ENCODE results near the gene THBS3.
A peak's percentile ranks its signal among the peaks of the same experiment; 100 is the strongest.
"Not testable (repeated sequence)": the region's sequence is repeated elsewhere in the genome, so short reads cannot be mapped to it uniquely, and the experiment has no call there.

The THBS3 gene

DNA sequence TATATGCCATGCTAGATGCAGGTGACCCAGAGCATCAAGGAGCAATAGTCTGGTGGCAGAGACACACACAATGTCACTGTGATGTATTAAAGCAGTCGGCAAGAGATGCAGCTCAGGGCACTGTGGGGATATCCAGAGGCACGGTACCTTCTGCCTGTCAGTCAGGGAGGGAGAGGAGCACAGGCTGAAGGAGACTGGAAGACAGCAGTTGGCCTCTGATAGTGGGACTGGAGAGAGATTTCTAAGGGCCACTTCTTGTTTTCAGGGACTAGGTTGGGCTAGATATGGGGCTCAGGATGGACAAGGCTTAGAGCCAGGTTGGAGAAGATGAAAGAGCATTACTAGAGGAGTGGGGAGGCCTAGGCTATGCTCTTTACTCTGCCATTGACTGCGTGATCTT, 23.6 kb upstream of the THBS3 start:
- H3K27me3 ChIP-seq (ENCODE audit: control insufficient read depth, insufficient read depth, low read length); H3K9ac ChIP-seq (ENCODE audit: low read length); H3K36me3 ChIP-seq (ENCODE audit: control insufficient read depth, insufficient read depth, low read length); H3K9me3 ChIP-seq (ENCODE audit: control insufficient read depth, low read length); H3K4me3 ChIP-seq (ENCODE audit: low read length): not testable (repeated sequence)
- peaks cover 13% of the 10 kb centered on the region for H3K4me1 ChIP-seq (ENCODE audit: control insufficient read depth, insufficient read depth, low read length)

GRCh38 chr1:155228096-155228427, 20.4 kb upstream of the THBS3 start:
- Histone ChIP-seq H3K27me3 (ENCODE audit: control insufficient read depth, insufficient read depth, low read length) (no peaks in the 10 kb centered on the region), H3K9ac (ENCODE audit: low read length) (peak overlapping the region; percentile 66), H3K4me1 (ENCODE audit: control insufficient read depth, insufficient read depth, low read length) (peaks cover 24% of the 10 kb centered on the region), H3K9me3 (ENCODE audit: control insufficient read depth, low read length) (no peaks in the 10 kb centered on the region), H3K36me3 (ENCODE audit: control insufficient read depth, insufficient read depth, low read length) (no peaks in the 10 kb centered on the region), H3K4me3 (ENCODE audit: low read length) (peak overlapping the region; percentile 43)

DNA sequence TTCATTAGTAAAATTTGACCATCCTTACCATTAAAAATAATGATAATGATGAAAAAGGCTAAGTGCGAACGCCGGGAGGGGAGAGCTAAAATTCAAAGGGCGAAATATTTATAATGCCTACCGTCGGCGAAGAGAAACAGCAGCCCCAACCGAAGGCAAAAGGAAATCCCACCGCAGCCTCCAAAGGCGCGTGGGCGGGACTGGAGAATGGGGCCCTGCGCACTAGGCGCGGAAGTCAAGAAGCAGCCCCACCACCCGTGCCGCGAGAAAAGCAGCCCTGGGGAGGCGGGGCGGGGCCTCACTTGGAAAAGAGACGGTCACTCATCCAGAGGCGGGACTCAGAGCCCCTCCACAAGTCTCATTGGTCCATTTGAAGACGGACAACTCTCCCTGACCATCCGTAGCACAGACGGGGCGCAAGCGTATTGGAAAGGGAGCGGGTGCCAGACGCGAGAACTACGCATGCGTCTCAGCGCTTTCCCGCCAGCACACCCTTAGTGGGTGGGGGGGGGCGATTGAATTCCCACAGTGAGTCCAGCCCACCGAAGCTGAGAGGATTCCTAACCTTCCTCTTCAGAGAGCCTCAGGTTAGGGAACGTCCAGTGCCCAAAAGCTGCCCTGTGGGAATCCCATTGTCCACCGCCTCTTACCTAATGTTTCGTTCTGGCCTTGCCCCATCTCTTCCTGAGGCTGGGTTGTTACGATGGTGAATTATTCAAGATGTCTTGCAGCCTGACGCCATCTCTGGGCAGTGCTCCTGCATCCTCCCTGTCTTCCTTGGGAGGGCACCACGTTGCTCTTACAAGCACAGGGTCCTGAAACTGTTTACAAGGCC, 19.8 kb upstream of the THBS3 start:
- H3K36me3 ChIP-seq (ENCODE audit: control insufficient read depth, insufficient read depth, low read length) = no peaks in the 10 kb centered on the region
- H3K9me3 ChIP-seq (ENCODE audit: control insufficient read depth, low read length) = no peaks in the 10 kb centered on the region
- H3K4me1 ChIP-seq (ENCODE audit: control insufficient read depth, insufficient read depth, low read length) = peaks cover 24% of the 10 kb centered on the region
- H3K4me3 ChIP-seq (ENCODE audit: low read length) = peak overlapping the region; percentile 43
- no peaks in the 10 kb centered on the region for H3K27me3 ChIP-seq (ENCODE audit: control insufficient read depth, insufficient read depth, low read length)
- H3K9ac ChIP-seq (ENCODE audit: low read length) = peak overlapping the region; percentile 66

DNA sequence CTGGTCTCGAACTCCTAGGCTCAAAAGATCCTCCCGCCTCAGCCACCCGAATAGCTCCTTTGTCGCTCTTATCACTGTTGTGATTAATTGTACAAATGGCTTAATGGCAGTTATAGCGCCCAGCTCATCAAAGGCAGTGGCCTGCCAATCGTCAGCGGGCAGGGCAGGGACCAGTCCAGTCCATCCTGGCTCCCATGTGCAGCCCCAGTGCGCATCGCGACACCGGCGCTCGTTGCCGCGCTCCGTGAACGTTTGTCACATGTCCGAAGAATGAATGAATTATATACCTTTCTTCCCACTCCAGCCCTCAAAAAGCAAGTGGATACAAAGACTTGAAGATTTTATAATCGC, 19.2 kb upstream of the THBS3 start:
- Histone ChIP-seq H3K9ac (ENCODE audit: low read length) (peak overlapping the region; percentile 63), H3K27me3 (ENCODE audit: control insufficient read depth, insufficient read depth, low read length) (no peaks in the 10 kb centered on the region), H3K4me3 (ENCODE audit: low read length) (peak overlapping the region; percentile 43), H3K4me1 (ENCODE audit: control insufficient read depth, insufficient read depth, low read length) (peaks cover 24% of the 10 kb centered on the region), H3K9me3 (ENCODE audit: control insufficient read depth, low read length) (no peaks in the 10 kb centered on the region), H3K36me3 (ENCODE audit: control insufficient read depth, insufficient read depth, low read length) (no peaks in the 10 kb centered on the region)

DNA sequence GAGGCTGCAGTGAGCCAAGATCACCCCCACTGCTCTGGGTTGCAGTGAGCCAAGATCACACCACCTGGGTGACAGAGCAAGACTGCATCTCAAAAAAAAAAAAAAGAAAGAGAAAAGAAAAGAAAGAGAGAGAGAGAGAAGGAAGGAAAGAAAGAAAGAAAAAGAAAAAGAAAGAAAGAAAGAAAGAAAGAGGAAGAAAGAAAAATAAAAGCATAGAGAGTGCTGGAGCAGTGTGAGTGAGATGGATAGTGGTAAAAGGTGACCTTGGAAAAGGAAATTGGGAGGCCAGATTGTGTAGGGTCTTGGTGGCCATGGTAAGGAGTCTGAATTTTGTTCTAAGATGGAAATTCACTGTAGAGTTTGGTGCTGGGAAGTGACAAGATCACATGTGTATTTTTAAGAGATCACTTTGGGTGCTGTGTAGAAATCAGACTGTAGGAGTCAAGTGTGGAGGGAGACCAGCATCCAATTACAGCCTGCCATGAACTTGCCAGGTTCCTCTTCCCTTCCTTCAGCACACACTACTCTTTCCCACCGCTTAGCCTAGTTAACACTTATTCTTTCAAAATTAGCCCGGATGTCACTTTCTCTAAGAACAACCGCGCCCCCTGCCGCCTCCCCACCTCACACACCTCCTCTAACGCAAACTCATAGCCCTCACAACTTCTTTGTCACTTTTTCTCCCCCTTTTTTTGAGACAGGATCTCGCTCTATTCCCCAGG, 18.7 kb upstream of the THBS3 start:
- H3K9me3 ChIP-seq (ENCODE audit: control insufficient read depth, low read length) = no peaks in the 10 kb centered on the region
- H3K9ac ChIP-seq (ENCODE audit: low read length) = peak overlapping the region; percentile 63
- peaks cover 24% of the 10 kb centered on the region for H3K4me1 ChIP-seq (ENCODE audit: control insufficient read depth, insufficient read depth, low read length)
- no peaks in the 10 kb centered on the region for H3K36me3 ChIP-seq (ENCODE audit: control insufficient read depth, insufficient read depth, low read length)
- peak overlapping the region; percentile 43 for H3K4me3 ChIP-seq (ENCODE audit: low read length)
- H3K27me3 ChIP-seq (ENCODE audit: control insufficient read depth, insufficient read depth, low read length) = no peaks in the 10 kb centered on the region

DNA sequence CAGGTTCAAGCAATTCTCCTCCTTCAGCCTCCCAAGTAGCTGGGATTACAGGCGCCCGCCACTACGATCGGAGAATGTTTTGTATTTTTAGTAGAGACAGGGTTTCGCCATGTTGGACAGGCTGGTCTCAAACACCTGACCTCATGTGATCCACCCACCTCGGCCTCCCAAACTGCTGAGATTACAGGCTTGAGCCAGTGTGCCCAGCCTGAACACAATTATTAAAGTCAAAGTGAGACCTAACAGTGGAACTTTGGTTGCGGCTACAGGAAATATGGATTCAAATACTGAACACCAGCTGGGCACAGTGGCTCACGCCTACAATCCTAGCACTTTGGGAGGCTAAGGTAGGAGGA, 17.7 kb upstream of the THBS3 start:
- not testable (repeated sequence) for H3K9ac ChIP-seq (ENCODE audit: low read length); H3K36me3 ChIP-seq (ENCODE audit: control insufficient read depth, insufficient read depth, low read length); H3K4me3 ChIP-seq (ENCODE audit: low read length); H3K9me3 ChIP-seq (ENCODE audit: control insufficient read depth, low read length); H3K27me3 ChIP-seq (ENCODE audit: control insufficient read depth, insufficient read depth, low read length)
- peaks cover 28% of the 10 kb centered on the region for H3K4me1 ChIP-seq (ENCODE audit: control insufficient read depth, insufficient read depth, low read length)

DNA sequence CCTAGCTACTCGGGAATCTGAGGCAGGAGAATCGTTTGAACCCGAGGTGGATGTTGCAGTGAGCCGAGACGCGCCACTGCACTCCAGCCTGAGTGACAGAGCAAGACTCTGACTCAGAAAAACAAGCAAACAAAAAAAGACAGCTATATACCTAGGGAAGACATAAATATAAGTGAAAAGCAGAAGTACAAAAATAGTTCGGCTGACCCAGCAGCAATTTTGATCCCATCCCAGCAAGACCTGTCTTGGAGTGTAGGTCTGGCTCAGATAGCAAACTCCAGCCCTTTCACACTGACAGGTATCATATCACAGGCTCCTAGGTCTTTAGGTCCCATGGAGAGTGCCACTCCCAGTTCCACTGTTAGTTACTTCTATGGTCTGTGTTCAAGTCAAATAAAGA, 15.3 kb upstream of the THBS3 start:
- Histone ChIP-seq H3K36me3 (ENCODE audit: control insufficient read depth, insufficient read depth, low read length) (no peaks in the 10 kb centered on the region), H3K4me1 (ENCODE audit: control insufficient read depth, insufficient read depth, low read length) (peaks cover 36% of the 10 kb centered on the region), H3K27me3 (ENCODE audit: control insufficient read depth, insufficient read depth, low read length) (no peaks in the 10 kb centered on the region), H3K4me3 (ENCODE audit: low read length) (no peak overlapping the region), H3K9me3 (ENCODE audit: control insufficient read depth, low read length) (no peaks in the 10 kb centered on the region), H3K9ac (ENCODE audit: low read length) (no peak overlapping the region)

GRCh38 chr1:155220211-155220965, 12.7 kb upstream of the THBS3 start:
- not testable (repeated sequence) for H3K27me3 ChIP-seq (ENCODE audit: control insufficient read depth, insufficient read depth, low read length); H3K4me3 ChIP-seq (ENCODE audit: low read length); H3K9me3 ChIP-seq (ENCODE audit: control insufficient read depth, low read length); H3K36me3 ChIP-seq (ENCODE audit: control insufficient read depth, insufficient read depth, low read length); H3K9ac ChIP-seq (ENCODE audit: low read length)
- peaks cover 17% of the 10 kb centered on the region for H3K4me1 ChIP-seq (ENCODE audit: control insufficient read depth, insufficient read depth, low read length)

DNA sequence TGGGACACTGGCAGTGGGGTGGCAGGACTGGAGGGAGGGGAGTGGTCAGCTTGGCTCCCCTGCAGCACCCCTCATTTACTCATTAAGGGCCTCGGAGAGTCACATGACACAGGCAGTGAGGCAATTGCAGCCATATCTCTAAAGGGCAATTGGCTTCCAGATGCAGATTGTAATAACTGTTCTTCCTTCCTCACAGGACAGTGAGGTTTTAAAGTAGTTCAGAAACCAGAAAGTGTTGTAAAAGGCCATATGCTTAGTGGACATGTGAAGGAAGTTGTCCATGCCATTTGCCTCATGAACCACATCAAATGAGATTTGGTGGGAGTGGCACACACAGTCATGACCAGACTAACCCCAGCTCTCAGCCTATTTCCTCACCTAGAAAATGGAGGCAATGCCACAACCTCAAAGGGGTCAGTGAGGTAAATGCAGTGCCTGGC, 11.9 kb upstream of the THBS3 start:
- no peak overlapping the region for H3K9ac ChIP-seq (ENCODE audit: low read length)
- H3K4me1 ChIP-seq (ENCODE audit: control insufficient read depth, insufficient read depth, low read length) = peaks cover 15% of the 10 kb centered on the region
- H3K27me3 ChIP-seq (ENCODE audit: control insufficient read depth, insufficient read depth, low read length) = no peaks in the 10 kb centered on the region
- no peaks in the 10 kb centered on the region for H3K9me3 ChIP-seq (ENCODE audit: control insufficient read depth, low read length)
- no peaks in the 10 kb centered on the region for H3K36me3 ChIP-seq (ENCODE audit: control insufficient read depth, insufficient read depth, low read length)
- no peak overlapping the region for H3K4me3 ChIP-seq (ENCODE audit: low read length)

DNA sequence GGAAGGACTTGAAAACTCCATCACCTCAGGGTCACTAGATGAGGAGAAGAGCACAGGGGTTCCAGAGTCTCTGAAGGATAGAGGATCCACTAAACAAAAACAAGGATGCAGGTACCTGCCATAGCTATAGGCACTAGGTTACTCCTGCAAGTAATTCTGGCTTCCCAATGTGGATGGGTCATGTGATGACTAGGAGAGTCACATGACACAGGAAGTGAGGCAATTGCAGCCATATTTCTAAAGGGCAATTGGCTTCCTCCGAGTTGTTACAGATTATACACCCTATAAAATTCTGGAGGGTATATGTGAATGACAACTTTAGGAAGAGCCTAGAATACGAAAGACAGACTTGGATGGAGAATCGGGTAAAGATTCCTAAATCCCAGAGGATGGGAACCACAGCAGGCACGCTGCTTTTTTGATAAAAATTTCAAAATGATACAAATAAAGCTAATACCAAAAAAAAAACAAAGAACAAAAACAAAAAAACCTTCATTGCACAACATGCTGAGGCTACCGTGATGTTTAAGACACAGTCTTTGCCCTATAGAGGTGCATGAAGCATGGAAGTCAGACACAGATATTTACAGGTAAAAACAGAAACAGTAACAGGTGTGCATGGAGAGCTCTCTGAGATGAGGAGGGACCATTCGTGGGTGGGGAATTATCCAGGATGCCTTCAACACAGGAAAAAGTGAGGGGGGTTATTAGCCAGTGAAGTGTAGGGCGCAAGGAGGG, 11.3 kb upstream of the THBS3 start:
- Histone ChIP-seq H3K9me3 (ENCODE audit: control insufficient read depth, low read length) (no peaks in the 10 kb centered on the region), H3K4me1 (ENCODE audit: control insufficient read depth, insufficient read depth, low read length) (peaks cover 15% of the 10 kb centered on the region), H3K27me3 (ENCODE audit: control insufficient read depth, insufficient read depth, low read length) (no peaks in the 10 kb centered on the region), H3K9ac (ENCODE audit: low read length) (no peak overlapping the region), H3K4me3 (ENCODE audit: low read length) (no peak overlapping the region), H3K36me3 (ENCODE audit: control insufficient read depth, insufficient read depth, low read length) (no peaks in the 10 kb centered on the region)

DNA sequence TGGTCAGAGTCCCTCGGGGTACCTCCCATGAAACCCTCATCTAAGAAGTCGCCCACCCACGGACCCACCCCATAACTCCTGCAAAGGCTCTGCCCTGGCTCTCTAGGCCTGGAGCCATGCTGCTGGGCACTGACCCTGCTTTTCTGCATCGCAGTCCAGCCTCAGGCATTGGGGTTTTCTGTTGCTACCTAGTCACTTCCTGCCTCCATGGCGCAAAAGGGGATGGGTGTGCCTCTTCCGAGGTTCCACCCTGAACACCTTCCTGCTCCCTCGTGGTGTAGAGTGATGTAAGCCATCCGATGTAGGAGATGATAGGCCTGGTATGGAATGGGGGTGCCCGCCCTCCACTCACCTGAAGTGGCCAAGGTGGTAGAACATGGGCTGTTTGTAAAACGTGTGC, 7.0 kb upstream of the THBS3 start:
- H3K4me3 ChIP-seq (ENCODE audit: low read length); H3K9me3 ChIP-seq (ENCODE audit: control insufficient read depth, low read length); H3K9ac ChIP-seq (ENCODE audit: low read length); H3K4me1 ChIP-seq (ENCODE audit: control insufficient read depth, insufficient read depth, low read length); H3K27me3 ChIP-seq (ENCODE audit: control insufficient read depth, insufficient read depth, low read length); H3K36me3 ChIP-seq (ENCODE audit: control insufficient read depth, insufficient read depth, low read length): not testable (repeated sequence)

- H3K4me1 ChIP-seq (ENCODE audit: control insufficient read depth, insufficient read depth, low read length) = peaks cover 23% of the 10 kb centered on the region
- H3K36me3 ChIP-seq (ENCODE audit: control insufficient read depth, insufficient read depth, low read length); H3K9ac ChIP-seq (ENCODE audit: low read length); H3K27me3 ChIP-seq (ENCODE audit: control insufficient read depth, insufficient read depth, low read length); H3K4me3 ChIP-seq (ENCODE audit: low read length); H3K9me3 ChIP-seq (ENCODE audit: control insufficient read depth, low read length): not testable (repeated sequence)
Observed at GRCh38 chr1:155212051-155212440, 4.3 kb upstream of the THBS3 start.

All from mucosa of stomach (tissue), 1 donor.